Transverse colon (tissue), 3 donors: ENCODE results near the gene RRM2.

Experiments used
- CTCF ChIP-seq, 5 experiments: fragments of 200-600 bp in 3 of 5; fragments of 450-650 bp in 2 of 5; sonication (generic) in 3 of 5; IDR thresholded peaks; 1 replicate in 2 of 5; 2 replicates in 3 of 5; pipeline ENCODE4 v1.5.1; 2016 to 2017; ENCODE audit warnings: antibody characterized with exemption in 5 of 5, inconsistent platforms in 3 of 5, mild to moderate bottlenecking in 2 of 5, moderate library complexity in 1 of 5
- POLR2A ChIP-seq: fragments of 450-650 bp; IDR thresholded peaks from one replicate; pipeline ENCODE4 v1.6.1; 2016; ENCODE audit warnings: antibody characterized with exemption, mild to moderate bottlenecking, moderate library complexity

GRCh38 chr2:10148268-10148667 is 25.7 kb downstream of the RRM2 start:
- no peak for TF ChIP-seq POLR2A
- no peak for TF ChIP-seq CTCF (IDR thresholded peaks at IDR 0.05)
